Breast epithelium (tissue), 3 donors: ENCODE measurements around the gene GAPDHS.

Experiments used
- CTCF ChIP-seq, 3 donors: fragments of 450-650 bp; IDR thresholded peaks; one replicate each; pipeline ENCODE4 v1.5.1; 2016 to 2017; ENCODE audit warnings: antibody characterized with exemption in 3 of 3, mild to moderate bottlenecking in 3 of 3, moderate library complexity in 3 of 3
- POLR2AphosphoS5 ChIP-seq, 3 donors: sonication (generic); formaldehyde crosslinking; IDR thresholded peaks; one replicate each; pipeline ENCODE4 v1.6.1; 2017; ENCODE audit warnings: antibody characterized with exemption in 3 of 3

GRCh38 chr19:35551091-35551810 is 18.0 kb downstream of the GAPDHS start:
- TF ChIP-seq CTCF (IDR thresholded peaks at IDR 0.05) (no peak), POLR2AphosphoS5 (IDR thresholded peaks at IDR 0.05) (no peak)
